Forelimb muscle (tissue), 1 donor: Measurements from ENCODE around the gene OR7D2. TPM values are rescaled to one million over a fixed set of nuclear protein-coding genes. Genes with fewer than 3 reads are reported as not detected.
A peak's percentile ranks its signal among the peaks of the same experiment; 100 is the strongest.
"Not testable (repeated sequence)": the region's sequence is repeated elsewhere in the genome, so short reads cannot be mapped to it uniquely, and the experiment has no call there.

Experiments used
- DNase-seq: peaks from one replicate; pipeline ENCODE4 v3.0.0-alpha.2; 2013; ENCODE audit warnings: low read depth
- polyA plus RNA-seq: library from polyadenylated mRNA; unstranded; fragments of 120-200 nt; gene quantifications from one replicate; pipeline ENCODE4 v1.2.1, GENCODE V29; 2013; ENCODE audit not compliant: insufficient read length

OR7D2 gene
- polyA plus RNA-seq = 0.04 TPM

DNA sequence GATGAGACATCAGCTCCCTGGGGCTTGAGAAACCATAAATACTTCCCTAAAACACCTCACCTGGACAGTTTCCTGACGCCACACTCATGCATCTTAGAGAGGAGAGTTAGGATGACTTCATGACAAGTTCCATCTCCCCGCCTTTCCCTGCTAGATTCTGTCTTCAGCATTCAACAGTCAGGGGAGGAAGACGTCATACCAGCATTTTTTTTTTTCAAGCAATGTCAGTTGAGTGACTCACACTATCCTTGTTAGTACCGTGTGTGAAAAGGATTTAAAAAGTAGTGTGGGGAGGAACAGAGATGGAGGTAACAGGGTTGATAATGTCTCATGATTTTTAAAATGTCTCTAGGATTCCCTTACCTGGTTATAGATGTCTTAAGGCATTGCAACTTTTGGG is at the start of gene OR7D2:
Gene OR7D2, plus strand, starts transcription at position 79 of the 400 bp plus-strand sequence. CDS start 6,803 bp downstream, outside the sequence.
- DNase-seq = no peak

DNA sequence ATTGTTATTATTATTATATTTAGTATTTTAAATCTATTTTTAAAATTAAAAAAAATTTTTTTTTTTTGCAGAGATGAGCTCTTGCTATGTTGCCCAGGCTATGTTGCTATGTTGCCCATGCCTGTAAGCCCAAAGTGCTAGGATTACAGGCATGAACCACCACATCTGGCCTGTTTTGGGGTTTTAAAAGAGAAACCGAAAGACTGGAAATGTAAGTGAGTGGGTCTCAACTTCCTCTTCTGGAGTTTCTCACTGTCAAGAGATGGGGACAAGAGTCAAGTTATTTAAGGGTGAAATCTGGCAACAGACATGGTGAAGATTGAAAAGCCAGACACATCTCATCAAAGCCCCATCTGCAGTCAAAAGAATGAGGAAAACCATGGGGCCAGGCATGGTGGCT is 47.8 kb upstream of the OR7D2 start:
- DNase-seq = no peak

DNA sequence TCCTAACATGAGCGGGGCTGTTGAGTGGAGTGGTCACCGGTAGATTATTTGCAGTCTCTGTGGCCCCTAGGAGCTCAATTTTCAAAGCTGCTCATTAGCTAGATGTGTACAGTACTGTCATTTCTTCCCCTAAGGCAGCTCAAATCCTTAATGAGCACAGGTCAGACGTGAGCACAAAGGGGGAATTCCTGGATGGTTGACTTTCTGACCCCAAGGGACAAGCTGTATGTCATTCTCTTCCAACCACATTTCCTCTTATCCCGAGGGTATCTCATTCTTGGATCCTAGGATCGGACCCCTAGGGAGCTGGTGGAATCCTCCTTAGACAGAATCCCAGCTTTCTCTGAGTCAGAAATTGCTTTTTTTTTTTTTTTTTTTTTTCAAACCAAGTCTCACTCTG is 46.4 kb upstream of the OR7D2 start:
- DNase-seq = no peak

- no peak for DNase-seq
Observed at GRCh38 chr19:9139609-9140158, 39.1 kb upstream of the OR7D2 start.

DNA sequence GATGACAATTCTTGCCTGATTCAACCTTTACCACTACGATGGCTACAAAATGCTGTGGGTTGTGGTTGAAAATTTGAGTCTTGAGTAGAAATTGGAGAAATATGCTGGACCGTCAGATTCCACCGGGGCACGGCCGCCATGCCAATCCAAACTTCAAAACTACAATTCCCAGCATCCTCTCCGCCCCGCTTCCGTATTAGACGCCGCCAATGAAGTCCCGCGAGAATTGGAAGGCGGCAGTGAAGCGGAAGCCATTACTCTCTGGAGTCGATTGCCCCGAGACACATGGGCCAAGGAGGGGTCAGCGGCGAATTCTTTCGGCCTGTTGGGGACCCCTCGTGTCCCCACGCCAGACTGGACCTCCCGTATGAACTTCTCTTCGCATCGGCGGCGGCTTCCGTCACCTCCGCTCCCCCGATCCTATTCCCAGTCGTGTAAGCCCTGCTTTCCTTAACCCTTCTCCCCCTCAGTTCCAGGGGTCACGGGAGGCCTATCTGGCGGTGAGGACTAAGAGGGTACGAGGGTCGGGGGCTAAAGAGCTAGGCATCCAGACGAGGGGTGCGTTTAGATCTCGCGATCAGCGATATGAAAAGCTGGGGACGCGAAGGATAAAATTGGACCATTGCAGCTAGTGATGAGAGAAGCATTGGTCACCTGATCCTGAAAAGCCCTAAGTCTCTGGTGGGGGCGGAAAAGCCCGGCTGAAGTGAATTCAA is 38.5 kb upstream of the OR7D2 start, which contains the start of gene ZNF317:
Gene ZNF317, plus strand, starts transcription at position 239 of the 716 bp plus-strand sequence. CDS start 15,620 bp downstream, outside the sequence.
- DNase-seq = peak; percentile 91

DNA sequence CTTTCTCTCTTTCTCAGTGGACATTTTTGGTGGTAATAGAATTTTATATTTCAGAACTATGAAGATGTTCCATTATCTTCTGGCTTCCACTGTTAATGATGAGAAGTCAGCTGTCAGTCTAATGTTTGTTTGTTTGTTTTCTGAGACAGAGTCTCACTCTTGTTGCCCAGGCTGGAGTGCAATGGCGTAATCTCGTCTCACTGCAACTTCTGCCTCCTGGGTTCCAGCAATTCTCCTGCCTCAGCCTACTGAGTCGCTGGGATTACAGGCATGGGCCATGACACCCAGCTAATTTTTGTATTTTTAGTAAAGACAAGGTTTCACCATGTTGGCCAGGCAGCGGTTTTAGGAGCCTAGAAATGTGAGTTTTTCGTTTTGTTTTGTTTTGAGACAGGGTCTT is 33.9 kb upstream of the OR7D2 start:
- no peak for DNase-seq

DNA sequence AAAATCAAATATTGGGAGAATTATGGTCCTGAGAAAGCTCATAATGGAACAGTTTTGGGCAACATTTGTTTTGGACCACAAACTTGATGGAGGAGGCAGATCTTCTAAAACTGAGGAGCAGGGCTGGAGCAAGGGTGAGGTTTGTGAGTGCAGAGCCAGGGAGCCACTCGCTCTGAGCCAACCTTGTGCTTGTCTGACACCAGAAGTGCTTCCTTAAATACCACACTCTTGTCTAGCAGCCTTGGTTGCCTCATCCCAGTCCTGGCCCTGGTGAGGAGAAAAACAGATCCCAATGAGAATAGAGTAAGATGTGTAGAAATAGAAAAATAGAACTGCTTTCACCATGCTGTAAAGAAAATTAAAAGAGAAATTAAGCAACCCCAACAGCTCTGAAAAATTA is 31.9 kb upstream of the OR7D2 start:
- no peak for DNase-seq

DNA sequence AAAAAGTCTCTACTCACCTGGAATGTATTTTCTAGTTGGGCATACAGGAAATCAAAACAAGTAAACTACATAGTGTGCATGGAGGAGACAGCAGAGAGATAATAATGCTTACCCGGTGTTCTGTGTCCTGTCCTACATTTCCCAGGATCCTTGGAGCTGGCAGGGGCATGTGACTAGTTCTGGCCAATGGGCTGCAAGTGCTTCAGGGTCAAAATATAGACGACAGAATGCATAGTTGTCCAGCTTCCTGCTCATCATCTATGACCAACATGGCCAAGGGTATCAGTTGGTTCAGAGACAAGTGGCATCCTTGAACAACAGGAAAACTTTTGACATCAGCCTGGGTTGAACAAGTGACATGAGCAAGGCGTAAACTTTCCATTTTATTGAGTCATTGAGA is 30.1 kb upstream of the OR7D2 start:
- DNase-seq = no peak

DNA sequence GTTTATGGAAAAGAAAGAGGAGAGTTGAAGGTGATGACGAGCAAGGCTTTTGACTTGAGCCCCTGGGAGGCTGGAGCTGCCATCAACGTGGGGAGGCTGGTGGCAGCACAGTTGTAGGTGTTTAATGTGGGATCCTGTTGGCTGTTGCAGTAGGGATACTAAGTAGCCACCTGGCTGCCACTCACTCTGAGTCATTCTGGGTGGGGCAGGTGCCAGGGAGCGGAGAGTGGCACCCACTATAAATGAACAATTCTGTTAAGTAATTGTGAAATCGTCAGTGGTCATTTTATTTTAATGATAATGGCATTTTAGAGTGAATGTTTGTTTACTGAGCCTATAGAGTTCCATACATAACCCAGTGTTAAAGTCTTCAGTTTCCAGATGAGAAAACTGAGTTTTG is 28.8 kb upstream of the OR7D2 start:
- no peak for DNase-seq

GRCh38 chr19:9150650-9151049 is 28.1 kb upstream of the OR7D2 start:
- DNase-seq = no peak

DNA sequence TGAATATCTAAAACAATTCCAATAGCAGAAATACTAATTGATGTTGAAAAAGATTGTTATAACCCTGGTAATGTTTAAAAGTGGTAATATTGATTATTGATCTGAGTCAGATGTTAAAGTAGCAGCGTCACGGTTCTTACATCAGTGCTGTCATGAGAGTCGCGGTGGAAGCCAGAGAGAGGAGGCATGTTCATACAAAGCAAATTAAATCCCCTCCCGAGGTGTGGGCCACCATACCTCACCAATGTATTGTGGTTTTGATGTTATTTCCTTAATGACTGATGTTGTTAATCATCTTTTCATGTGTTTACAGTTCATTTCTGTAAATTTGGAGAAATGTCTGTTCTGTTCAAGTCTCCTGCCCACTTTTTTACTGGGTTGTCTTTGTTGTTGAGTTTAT is 27.4 kb upstream of the OR7D2 start:
- DNase-seq = no peak

DNA sequence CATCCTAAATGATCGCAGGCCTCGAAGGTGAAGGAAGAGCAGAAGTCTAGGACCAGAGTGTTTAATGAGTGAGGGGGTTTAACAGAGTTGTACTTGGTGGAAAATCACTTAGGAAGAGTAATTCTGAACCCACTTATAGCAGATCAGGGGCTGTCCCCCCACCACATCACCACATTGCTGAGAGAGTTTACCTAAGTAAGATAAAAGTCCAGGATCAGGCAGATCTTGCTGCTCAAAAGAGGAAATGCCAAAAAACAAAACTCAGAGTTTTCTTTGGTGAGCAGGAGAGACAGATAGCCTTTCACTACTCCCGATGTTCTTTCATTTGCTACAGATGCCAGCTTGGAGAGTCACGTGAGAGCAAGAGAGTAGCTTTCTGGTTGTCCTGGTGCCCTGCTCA is 23.2 kb upstream of the OR7D2 start:
- no peak for DNase-seq

- no peak for DNase-seq
Observed at GRCh38 chr19:9156304-9156703, 22.5 kb upstream of the OR7D2 start.

- DNase-seq = no peak
Observed at GRCh38 chr19:9159891-9160290, 18.9 kb upstream of the OR7D2 start.

DNA sequence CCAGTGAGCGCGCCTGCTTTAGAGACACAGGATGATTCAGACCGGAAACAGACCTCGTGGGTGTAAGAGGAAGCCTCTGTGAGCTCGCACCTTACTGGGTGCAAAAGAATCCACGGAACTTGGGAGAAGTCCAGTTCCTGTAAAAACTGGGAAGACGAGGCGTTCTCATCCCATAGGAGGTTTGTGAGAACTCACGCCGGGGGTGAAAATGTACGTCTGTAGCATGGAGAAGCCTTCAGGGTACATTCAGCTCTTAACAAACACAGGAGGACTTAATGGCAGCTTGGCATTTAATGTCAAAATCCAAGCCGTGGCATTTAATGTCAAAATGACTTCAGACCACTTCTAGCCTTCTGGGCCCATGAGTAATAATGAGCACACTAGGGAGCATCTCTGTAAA is 17.4 kb upstream of the OR7D2 start:
- DNase-seq = no peak

DNA sequence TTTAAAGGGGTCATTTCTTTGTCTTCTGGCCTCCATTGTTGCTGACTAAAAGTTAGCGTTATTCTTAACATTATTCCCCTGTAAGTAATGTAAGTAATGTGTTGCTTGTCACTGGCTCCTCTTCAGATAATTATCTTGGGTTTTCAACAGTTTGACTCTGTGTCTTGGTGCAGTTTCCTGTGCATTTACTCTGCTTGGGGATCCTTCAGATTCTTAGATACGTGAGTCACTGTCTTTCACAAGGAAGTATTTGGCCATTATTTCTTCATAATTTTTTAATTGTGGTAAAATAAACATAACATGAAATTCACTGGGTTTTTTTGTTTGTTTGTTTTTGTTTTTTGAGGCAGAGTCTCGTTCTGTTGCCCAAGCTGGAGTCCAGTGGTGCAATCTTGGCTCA is 13.5 kb upstream of the OR7D2 start:
- DNase-seq = no peak

- no peak for DNase-seq
Observed at GRCh38 chr19:9166846-9167245, 11.9 kb upstream of the OR7D2 start.

- DNase-seq = no peak
Observed at GRCh38 chr19:9171393-9171991, 7.3 kb upstream of the OR7D2 start.

GRCh38 chr19:9175326-9175725 is 3.5 kb upstream of the OR7D2 start:
- DNase-seq = no peak

GRCh38 chr19:9183000-9183399 is 4.2 kb downstream of the OR7D2 start:
- no peak for DNase-seq

GRCh38 chr19:9187191-9187590 is 8.4 kb downstream of the OR7D2 start:
- DNase-seq = no peak

- no peak for DNase-seq
Observed at GRCh38 chr19:9189535-9189934, 10.8 kb downstream of the OR7D2 start.

DNA sequence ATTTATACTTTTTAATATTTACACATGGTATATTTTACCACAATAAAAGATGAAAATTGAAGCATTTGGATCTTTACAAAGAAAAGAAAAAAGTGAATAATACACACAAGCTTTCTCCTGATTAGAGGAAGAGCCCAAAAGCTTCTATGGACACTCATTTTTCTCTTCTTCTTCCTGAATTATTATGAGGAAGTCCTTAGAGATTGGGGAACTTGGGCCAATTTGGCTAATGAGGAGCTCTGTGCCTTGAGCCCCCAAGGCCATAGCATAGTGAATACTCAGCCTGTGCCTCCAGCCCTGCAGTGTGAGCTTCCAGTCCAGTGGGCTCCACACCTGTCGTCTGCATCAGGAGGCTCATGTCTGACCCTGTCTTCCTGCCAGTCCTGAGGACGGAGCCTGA is 19.3 kb downstream of the OR7D2 start:
- not testable (repeated sequence) for DNase-seq
